ENCODE data around the gene IFT80. TPM values are rescaled to one million over a fixed set of nuclear protein-coding genes. Genes with fewer than 3 reads are reported as not detected.

The IFT80 gene
- polyA plus RNA-seq, 1 experiment: 43.5 TPM

DNA sequence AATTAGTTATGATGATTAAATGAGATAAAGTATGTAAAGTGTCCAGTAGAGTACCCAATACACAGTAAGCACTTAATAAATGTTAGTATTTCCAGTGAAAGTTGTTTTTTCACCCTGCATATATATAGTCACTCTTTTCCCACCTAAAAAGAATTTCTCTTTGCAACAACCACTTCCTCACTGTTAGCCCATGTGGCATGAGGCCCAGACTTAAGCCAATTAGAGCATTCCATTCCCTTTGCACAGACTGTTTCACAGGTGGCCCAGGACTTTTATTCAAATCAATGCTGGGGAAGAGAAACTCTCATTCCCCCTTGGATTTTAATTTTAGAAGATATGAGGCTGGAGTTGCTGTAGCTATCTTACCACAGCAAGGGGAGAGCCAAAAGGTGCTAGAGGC, 3.7 kb downstream of the IFT80 start:
- TF ChIP-seq, protein P1, sequence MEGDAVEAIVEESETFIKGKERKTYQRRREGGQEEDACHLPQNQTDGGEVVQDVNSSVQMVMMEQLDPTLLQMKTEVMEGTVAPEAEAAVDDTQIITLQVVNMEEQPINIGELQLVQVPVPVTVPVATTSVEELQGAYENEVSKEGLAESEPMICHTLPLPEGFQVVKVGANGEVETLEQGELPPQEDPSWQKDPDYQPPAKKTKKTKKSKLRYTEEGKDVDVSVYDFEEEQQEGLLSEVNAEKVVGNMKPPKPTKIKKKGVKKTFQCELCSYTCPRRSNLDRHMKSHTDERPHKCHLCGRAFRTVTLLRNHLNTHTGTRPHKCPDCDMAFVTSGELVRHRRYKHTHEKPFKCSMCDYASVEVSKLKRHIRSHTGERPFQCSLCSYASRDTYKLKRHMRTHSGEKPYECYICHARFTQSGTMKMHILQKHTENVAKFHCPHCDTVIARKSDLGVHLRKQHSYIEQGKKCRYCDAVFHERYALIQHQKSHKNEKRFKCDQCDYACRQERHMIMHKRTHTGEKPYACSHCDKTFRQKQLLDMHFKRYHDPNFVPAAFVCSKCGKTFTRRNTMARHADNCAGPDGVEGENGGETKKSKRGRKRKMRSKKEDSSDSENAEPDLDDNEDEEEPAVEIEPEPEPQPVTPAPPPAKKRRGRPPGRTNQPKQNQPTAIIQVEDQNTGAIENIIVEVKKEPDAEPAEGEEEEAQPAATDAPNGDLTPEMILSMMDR (IDR thresholded peaks at IDR 0.05; ENCODE audit: low read depth, low read length): no peak
- no peak for DNase-seq (ENCODE audit: low read depth, low spot score)
- H3K9me3 ChIP-seq (ENCODE audit: control insufficient read depth, insufficient read depth, low read length): no peaks in the 10 kb centered on the region
- CTCF ChIA-PET: interaction anchor here (1.9 kb wide), 2 partner anchors 18 to 91 kb away, joined by 6 read pairs; no protein-coding TSS in a partner anchor
- POLR2A ChIA-PET: no interaction called here
- H3K4me3 ChIP-seq (ENCODE audit: low read depth, low read length): no peak overlapping the region
- no peaks in the 10 kb centered on the region for H3K27me3 ChIP-seq (ENCODE audit: control insufficient read depth, insufficient read depth, low read length)
- H3K27ac ChIP-seq (ENCODE audit: low read depth, low read length): no peak overlapping the region

DNA sequence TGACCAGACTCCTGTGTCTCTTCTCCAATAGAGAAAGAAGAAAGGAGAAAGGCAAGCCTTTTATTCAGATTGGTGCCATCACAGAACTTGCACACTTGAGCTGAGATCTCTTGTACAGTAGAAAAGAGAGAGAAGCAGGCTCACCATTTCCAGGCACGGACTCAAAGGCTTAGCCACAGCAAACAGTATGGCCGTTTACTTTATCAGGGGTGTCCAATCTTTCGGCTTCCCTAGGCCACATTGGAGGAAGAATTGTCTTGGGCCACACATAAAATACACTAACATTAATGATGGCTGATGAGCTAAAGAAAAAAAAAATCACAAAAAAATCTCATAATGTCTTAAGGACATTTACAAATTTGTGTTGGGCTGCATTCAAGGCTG, 5.0 kb downstream of the IFT80 start:
- CTCF ChIA-PET: interaction anchor here (0.7 to 1.3 kb wide), 2 partner anchors 19 to 92 kb away, joined by 3 to 4 read pairs; no protein-coding TSS in a partner anchor
- Histone ChIP-seq H3K27ac (ENCODE audit: low read depth, low read length) (no peak overlapping the region), H3K9me3 (ENCODE audit: control insufficient read depth, insufficient read depth, low read length) (no peaks in the 10 kb centered on the region), H3K4me3 (ENCODE audit: low read depth, low read length) (no peak overlapping the region), H3K27me3 (ENCODE audit: control insufficient read depth, insufficient read depth, low read length) (no peaks in the 10 kb centered on the region)
- POLR2A ChIA-PET: no interaction called here
- no peak for DNase-seq (ENCODE audit: low read depth, low spot score)
- TF ChIP-seq, protein P1 (IDR thresholded peaks at IDR 0.05; ENCODE audit: low read depth, low read length): no peak

DNA sequence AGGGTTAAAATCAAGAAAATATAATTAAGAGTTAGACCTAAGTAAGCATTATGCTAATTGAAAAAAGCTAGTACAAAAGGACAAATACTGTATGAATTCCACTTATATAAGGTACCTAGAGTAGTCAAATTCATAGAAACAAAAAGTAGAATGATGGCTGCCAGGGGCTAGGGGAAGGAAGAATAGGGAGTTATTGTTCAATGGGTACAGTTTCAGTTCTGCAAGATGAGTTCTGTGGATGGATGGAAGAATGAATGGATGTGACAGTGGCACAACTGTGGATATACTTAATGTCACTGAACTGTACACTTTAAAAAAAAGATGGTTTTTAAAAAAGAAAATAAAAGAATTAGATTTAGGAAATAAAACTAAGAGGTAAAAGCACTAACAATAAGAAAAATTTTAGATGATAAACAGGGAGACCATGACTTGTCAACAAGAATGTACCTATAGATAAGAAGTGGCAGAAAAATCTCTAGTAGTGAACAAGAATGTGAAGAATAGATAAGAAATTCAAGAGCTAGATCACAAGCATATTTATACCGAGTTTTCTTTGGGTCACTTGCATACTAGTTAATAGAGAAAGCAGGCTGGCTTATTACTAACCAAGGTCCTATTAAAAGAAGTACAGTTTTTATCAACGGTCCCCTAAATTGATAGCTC, 5.5 kb downstream of the IFT80 start:
- POLR2A ChIA-PET: no interaction called here
- no peak for DNase-seq (ENCODE audit: low read depth, low spot score)
- H3K4me3 ChIP-seq (ENCODE audit: low read depth, low read length): no peak overlapping the region
- H3K27me3 ChIP-seq (ENCODE audit: control insufficient read depth, insufficient read depth, low read length): no peaks in the 10 kb centered on the region
- no peaks in the 10 kb centered on the region for H3K9me3 ChIP-seq (ENCODE audit: control insufficient read depth, insufficient read depth, low read length)
- CTCF ChIA-PET: interaction anchor here (1.3 kb wide), 1 partner anchor 20 kb away, joined by 4 read pairs; no protein-coding TSS in a partner anchor
- TF ChIP-seq, protein P1 (IDR thresholded peaks at IDR 0.05; ENCODE audit: low read depth, low read length): no peak
- H3K27ac ChIP-seq (ENCODE audit: low read depth, low read length): no peak overlapping the region

DNA sequence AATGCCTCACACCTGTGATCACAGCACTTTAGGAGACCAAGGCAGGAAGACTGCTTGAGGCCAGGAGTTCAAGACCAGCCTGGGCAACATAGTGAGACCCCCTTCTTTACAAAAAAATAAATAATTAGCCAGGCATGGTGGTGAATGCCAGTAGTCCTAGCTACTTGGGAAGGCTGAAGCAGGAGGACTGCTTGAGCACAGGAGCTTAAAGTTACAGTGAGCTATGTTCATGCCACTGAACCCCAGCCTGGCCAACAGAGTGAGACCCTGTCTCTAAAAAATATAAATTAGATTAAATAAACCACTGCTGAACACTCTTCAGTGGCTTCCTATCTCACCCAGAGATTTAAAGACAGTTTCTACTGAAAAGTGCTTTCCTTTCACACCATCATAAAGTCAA, 6.2 kb downstream of the IFT80 start:
- POLR2A ChIA-PET: no interaction called here
- CTCF ChIA-PET: no interaction called here
- TF ChIP-seq, protein P1 (IDR thresholded peaks at IDR 0.05; ENCODE audit: low read depth, low read length): no peak

DNA sequence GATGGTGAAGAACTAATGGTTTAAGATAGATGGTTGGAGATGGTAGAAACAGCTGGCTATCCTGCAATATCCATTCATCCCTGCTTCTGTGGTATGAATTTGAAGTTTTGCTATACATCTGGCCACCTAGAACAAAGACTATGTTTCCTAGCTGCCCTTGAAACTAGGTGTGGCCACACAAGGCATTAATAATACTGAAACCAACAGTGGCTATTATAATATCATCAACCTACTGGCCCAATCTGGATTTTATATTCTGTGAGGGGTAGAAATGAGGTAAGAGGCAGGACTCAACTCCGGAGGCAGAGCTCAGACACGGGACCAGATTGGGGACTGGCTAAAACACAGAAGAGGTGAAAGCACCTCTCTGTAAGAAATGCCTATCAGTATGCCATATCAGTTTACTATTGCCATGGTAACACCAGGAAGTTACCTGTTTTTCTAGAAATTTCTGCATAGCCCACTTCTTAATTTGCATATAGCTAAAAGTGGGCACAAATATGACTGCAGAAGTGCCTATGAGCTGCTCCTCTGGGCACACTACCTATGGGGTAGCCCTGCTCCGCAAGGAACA, 8.4 kb downstream of the IFT80 start:
- TF ChIP-seq, protein P1 (IDR thresholded peaks at IDR 0.05; ENCODE audit: low read depth, low read length): no peak
- DNase-seq (ENCODE audit: low read depth, low spot score): no peak
- POLR2A ChIA-PET: interaction anchor here (0.7 kb wide), 1 partner anchor 11 kb away, joined by 6 read pairs; no protein-coding TSS in a partner anchor
- CTCF ChIA-PET: no interaction called here
- Histone ChIP-seq H3K9me3 (ENCODE audit: control insufficient read depth, insufficient read depth, low read length) (no peaks in the 10 kb centered on the region), H3K27me3 (ENCODE audit: control insufficient read depth, insufficient read depth, low read length) (no peaks in the 10 kb centered on the region), H3K27ac (ENCODE audit: low read depth, low read length) (no peak overlapping the region), H3K4me3 (ENCODE audit: low read depth, low read length) (no peak overlapping the region)

More for the DNA sequence above, 6.2 kb downstream of the IFT80 start:
- H3K9me3 ChIP-seq (ENCODE audit: control insufficient read depth, insufficient read depth, low read length): no peaks in the 10 kb centered on the region
- no peaks in the 10 kb centered on the region for H3K27me3 ChIP-seq (ENCODE audit: control insufficient read depth, insufficient read depth, low read length)
- H3K27ac ChIP-seq (ENCODE audit: low read depth, low read length): no peak overlapping the region
- H3K4me3 ChIP-seq (ENCODE audit: low read depth, low read length): no peak overlapping the region
- no peak for DNase-seq (ENCODE audit: low read depth, low spot score)

Measured in AG04450 (cell line).